B cell (primary cell): ENCODE results near the gene JUND. TPM values are rescaled to one million over a fixed set of nuclear protein-coding genes. Genes with fewer than 3 reads are reported as not detected.

ENCODE experiments used
- ATAC-seq: fragments of 200-7000 bp; cut with Tn5 transposase; one replicate; pipeline ENCODE4 v1.10.0; 2021; ENCODE audit warnings: low read depth, mild to moderate bottlenecking, moderate number of reproducible peaks, moderate library complexity
- CTCF ChIA-PET: fragments of 350-600 bp; sonication (Branson Sonifier 250); formaldehyde crosslinking; loops from one replicate; lab custom pipeline; 2021; ENCODE audit warnings: antibody characterized with exemption, inconsistent platforms; lab: Charles Lee
- POLR2A ChIA-PET: fragments of 350-600 bp; sonication (Branson Sonifier 250); formaldehyde crosslinking; loops from one replicate; lab custom pipeline; 2021; ENCODE audit warnings: antibody characterized with exemption; lab: Charles Lee
- DNase-seq: peaks from one replicate; pipeline ENCODE4 v3.0.0; 2013
- H2AFZ ChIP-seq: 2 replicates; pipeline ENCODE4 v1.6.1; 2012; ENCODE audit warnings: mild to moderate bottlenecking, low read depth, low read length; ENCODE audit not compliant: insufficient read depth, poor library complexity, severe bottlenecking
- H3K27ac ChIP-seq, 2 donors: 1 replicate in 1 of 2; 2 replicates in 1 of 2; pipeline ENCODE4 v1.5.1; 2012 to 2013; ENCODE audit warnings: low read length in 2 of 2, mild to moderate bottlenecking in 2 of 2, moderate library complexity in 1 of 2
- H3K27me3 ChIP-seq, 4 experiments: fragments of 200-600 bp in 1 of 4; sonication (generic) in 1 of 4; replicated peaks in 1 of 4; 1 replicate in 2 of 4; 2 replicates in 2 of 4; pipeline versions ENCODE4 v1.6.1 to v1.7.0; 2013 to 2016; ENCODE audit warnings: low read length in 3 of 4, mild to moderate bottlenecking in 2 of 4, mixed read lengths in 1 of 4, moderate library complexity in 1 of 4; ENCODE audit not compliant: insufficient read depth in 4 of 4, control insufficient read depth in 3 of 4; ENCODE audit errors: control extremely low read depth in 1 of 4
- H3K36me3 ChIP-seq, 2 experiments: replicated peaks in 1 of 2; 1 replicate in 1 of 2; 2 replicates in 1 of 2; pipeline versions ENCODE4 v1.6.1 to v1.7.1; 2013; ENCODE audit warnings: low read length in 1 of 2; ENCODE audit not compliant: insufficient read depth in 2 of 2, control insufficient read depth in 1 of 2; ENCODE audit errors: control extremely low read depth in 1 of 2, extremely low read depth in 1 of 2
- H3K4me1 ChIP-seq, 2 donors: fragments of 200-600 bp in 1 of 2; sonication (generic) in 1 of 2; 1 replicate in 1 of 2; 2 replicates in 1 of 2; pipeline versions ENCODE4 v1.5.1 to v1.6.1; 2013 to 2017; ENCODE audit warnings: low read length in 2 of 2; ENCODE audit not compliant: control insufficient read depth in 2 of 2, insufficient read depth in 2 of 2
- H3K4me2 ChIP-seq: replicated peaks from 2 replicates; pipeline ENCODE3; 2012; ENCODE audit warnings: mild to moderate bottlenecking, low read depth, low read length; ENCODE audit not compliant: poor library complexity, severe bottlenecking
- H3K4me3 ChIP-seq, 5 experiments: fragments of 200-600 bp in 1 of 5; sonication (generic) in 1 of 5; 1 replicate in 3 of 5; 2 replicates in 2 of 5; pipeline versions ENCODE4 v1.5.1 to v1.7.0; 2011 to 2016; ENCODE audit warnings: low read length in 4 of 5, mild to moderate bottlenecking in 4 of 5, low read depth in 2 of 5, control low read depth in 1 of 5, moderate library complexity in 1 of 5; ENCODE audit not compliant: insufficient read depth in 1 of 5; ENCODE audit errors: control extremely low read depth in 1 of 5, extremely low read depth in 1 of 5
- H3K79me2 ChIP-seq: fragments of 200-600 bp; sonication (generic); one replicate; pipeline ENCODE4 v1.6.0; 2016; ENCODE audit warnings: low read length; ENCODE audit not compliant: control insufficient read depth, insufficient read depth
- H3K9ac ChIP-seq: fragments of 200-600 bp; sonication (generic); 2 replicates; pipeline ENCODE4 v1.6.1; 2017; ENCODE audit warnings: mild to moderate bottlenecking, low read length, moderate library complexity
- H3K9me3 ChIP-seq, 3 donors: one replicate each; pipeline versions ENCODE4 v1.6.1 to v1.7.1; 2013; ENCODE audit warnings: low read length in 2 of 3; ENCODE audit not compliant: control insufficient read depth in 2 of 3, insufficient read depth in 1 of 3; ENCODE audit errors: control extremely low read depth in 1 of 3
- H4K20me1 ChIP-seq: 2 replicates; pipeline ENCODE4 v1.6.0; 2012; ENCODE audit warnings: mild to moderate bottlenecking, low read length; ENCODE audit not compliant: insufficient read depth, control insufficient read depth, poor library complexity, severe bottlenecking
- H3K27ac Mint-ChIP-seq: one replicate; pipeline ENCODE4 v1.8.0; 2021; ENCODE audit warnings: mixed read lengths
- H3K27me3 Mint-ChIP-seq: one replicate; pipeline ENCODE4 v1.8.0; 2021; ENCODE audit warnings: mixed read lengths
- H3K4me1 Mint-ChIP-seq: one replicate; pipeline ENCODE4 v1.8.0; 2021; ENCODE audit warnings: mixed read lengths
- H3K4me3 Mint-ChIP-seq: one replicate; pipeline ENCODE4 v1.8.0; 2021; ENCODE audit warnings: mixed read lengths
- H3K9me3 Mint-ChIP-seq: one replicate; pipeline ENCODE4 v1.8.0; 2022; ENCODE audit warnings: mixed read lengths; ENCODE audit not compliant: insufficient read depth
- EZH2 ChIP-seq: IDR thresholded peaks from 2 replicates; pipeline ENCODE4 v1.6.1; 2012; ENCODE audit warnings: borderline replicate concordance, low read depth, mild to moderate bottlenecking, moderate library complexity, low read length; ENCODE audit not compliant: insufficient read depth, poor library complexity, severe bottlenecking
- WGBS: methylation state at CpG from one replicate; pipeline ENCODE4 v1.1.5; 2013; ENCODE audit warnings: missing lambda C conversion rate; ENCODE audit not compliant: insufficient coverage; 5-methylcytosine and 5-hydroxymethylcytosine counted together
- intact Hi-C: fragments of 100-400 bp; cut with micrococcal nuclease; formaldehyde crosslinking; loops from one replicate; pipeline ENCODE4 v1.10.0; 2022
- polyA plus RNA-seq: library from polyadenylated mRNA; depleted of rRNA; stranded (reverse); fragments of >200 nt; gene quantifications from 2 replicates; pipeline ENCODE4 v1.2.3, GENCODE V29; 2012
- total RNA-seq, 2 donors: library from RNA; stranded (reverse); fragments of 120-200 nt in 1 of 2; gene quantifications; 1 replicate in 1 of 2; 2 replicates in 1 of 2; pipeline versions ENCODE4 v1.2.3 to v1.2.4, GENCODE V29; 2013 to 2022
- TF ChIP-seq, protein P1 (sequence below): fragments of 200-600 bp; IDR thresholded peaks from one replicate; pipeline ENCODE4 v1.8.0; 2022; ENCODE audit warnings: antibody characterized with exemption, mild to moderate bottlenecking

JUND gene
- total and polyA plus RNA-seq, 2 donors (not counting 1 experiment from before 2014, with no cell fraction given), result 628 to 5,593 TPM

DNA sequence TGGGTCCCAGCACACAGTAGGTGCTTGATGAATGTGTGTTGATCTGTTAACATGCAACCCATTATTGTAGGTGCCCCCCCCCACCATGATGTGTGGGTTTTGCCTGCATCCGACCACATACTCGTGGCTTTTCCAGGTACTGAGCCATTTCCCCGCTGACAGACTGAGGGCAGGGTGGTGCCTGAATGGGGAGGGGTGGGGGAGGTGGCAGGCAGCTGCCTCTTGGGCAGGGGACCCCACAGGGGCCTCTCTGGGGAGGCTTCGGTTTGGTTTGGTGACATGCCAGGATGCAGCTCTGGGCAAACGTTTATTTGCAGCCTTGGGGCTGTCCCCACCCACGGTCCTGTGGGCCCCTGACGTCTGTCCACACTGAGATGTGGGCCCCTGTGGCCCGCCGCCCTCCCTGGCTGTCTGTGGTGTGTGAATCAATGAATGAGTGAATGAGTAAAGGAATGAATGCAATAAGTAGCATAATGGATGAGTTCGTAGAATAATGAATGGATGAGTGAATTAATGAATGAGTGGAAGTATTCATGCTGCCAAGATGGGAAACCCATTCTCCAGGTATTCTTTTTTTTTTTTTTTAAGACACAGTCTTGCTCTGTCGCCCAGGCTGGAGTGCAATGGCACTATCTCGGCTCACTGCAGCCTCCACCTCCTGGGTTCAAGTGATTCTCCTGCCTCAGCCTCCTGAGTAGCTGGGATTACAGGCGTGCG lies 9.0 kb upstream of the JUND start:
- Mint-ChIP-seq H3K4me3 (peak overlapping the region; percentile 82), H3K27ac (peak overlapping the region; percentile 93), H3K27me3 (no peaks in the 10 kb centered on the region), H3K4me1 (peaks cover 61% of the 10 kb centered on the region), H3K9me3 (no peaks in the 10 kb centered on the region)
- intact Hi-C loops, result loop anchor here (1.0 to 5.0 kb wide), 4 partner anchors 8 to 268 kb away; partner anchors contain the start of gene LSM4
- H3K9me3 ChIP-seq, result no peaks in the 10 kb centered on the region
- H3K9ac ChIP-seq, result peak overlapping the region; percentile 100
- ChIA-PET POLR2A (interaction anchor here (0.9 to 6.6 kb wide), 4 partner anchors 11 to 25 kb away, joined by 6 to 318 read pairs (median 110); partner anchors contain the start of gene JUND), CTCF (interaction anchor here (0.7 to 6.5 kb wide), 5 partner anchors 10 to 66 kb away, joined by 4 to 138 read pairs (median 8); partner anchors contain the start of genes JUND and LSM4)
- H3K27ac ChIP-seq, result peak overlapping the region; percentile 100
- H3K4me1 ChIP-seq, result peaks cover 48 to 68% of the 10 kb centered on the region in 2 donors
- DNase-seq, result peak; percentile 91
- WGBS, result 19% methylated on average over 9 of the region's 14 CpGs
- peak overlapping the region in 1 of 5 experiments; percentile 20 for H3K4me3 ChIP-seq
- peak overlapping the region; percentile 99 for H3K4me2 ChIP-seq
- H2AFZ ChIP-seq, result no peak overlapping the region
- no peaks in the 10 kb centered on the region for H3K27me3 ChIP-seq
- no peaks in the 10 kb centered on the region for H3K36me3 ChIP-seq
- no peaks in the 10 kb centered on the region for H4K20me1 ChIP-seq
- peaks cover 5% of the 10 kb centered on the region for H3K79me2 ChIP-seq
- peak; percentile 50 for ATAC-seq
- TF ChIP-seq EZH2, result no peak
- TF ChIP-seq, protein P1, sequence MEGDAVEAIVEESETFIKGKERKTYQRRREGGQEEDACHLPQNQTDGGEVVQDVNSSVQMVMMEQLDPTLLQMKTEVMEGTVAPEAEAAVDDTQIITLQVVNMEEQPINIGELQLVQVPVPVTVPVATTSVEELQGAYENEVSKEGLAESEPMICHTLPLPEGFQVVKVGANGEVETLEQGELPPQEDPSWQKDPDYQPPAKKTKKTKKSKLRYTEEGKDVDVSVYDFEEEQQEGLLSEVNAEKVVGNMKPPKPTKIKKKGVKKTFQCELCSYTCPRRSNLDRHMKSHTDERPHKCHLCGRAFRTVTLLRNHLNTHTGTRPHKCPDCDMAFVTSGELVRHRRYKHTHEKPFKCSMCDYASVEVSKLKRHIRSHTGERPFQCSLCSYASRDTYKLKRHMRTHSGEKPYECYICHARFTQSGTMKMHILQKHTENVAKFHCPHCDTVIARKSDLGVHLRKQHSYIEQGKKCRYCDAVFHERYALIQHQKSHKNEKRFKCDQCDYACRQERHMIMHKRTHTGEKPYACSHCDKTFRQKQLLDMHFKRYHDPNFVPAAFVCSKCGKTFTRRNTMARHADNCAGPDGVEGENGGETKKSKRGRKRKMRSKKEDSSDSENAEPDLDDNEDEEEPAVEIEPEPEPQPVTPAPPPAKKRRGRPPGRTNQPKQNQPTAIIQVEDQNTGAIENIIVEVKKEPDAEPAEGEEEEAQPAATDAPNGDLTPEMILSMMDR, result no peak
